ENCODE data around the gene NMT2.

NMT2 gene

DNA sequence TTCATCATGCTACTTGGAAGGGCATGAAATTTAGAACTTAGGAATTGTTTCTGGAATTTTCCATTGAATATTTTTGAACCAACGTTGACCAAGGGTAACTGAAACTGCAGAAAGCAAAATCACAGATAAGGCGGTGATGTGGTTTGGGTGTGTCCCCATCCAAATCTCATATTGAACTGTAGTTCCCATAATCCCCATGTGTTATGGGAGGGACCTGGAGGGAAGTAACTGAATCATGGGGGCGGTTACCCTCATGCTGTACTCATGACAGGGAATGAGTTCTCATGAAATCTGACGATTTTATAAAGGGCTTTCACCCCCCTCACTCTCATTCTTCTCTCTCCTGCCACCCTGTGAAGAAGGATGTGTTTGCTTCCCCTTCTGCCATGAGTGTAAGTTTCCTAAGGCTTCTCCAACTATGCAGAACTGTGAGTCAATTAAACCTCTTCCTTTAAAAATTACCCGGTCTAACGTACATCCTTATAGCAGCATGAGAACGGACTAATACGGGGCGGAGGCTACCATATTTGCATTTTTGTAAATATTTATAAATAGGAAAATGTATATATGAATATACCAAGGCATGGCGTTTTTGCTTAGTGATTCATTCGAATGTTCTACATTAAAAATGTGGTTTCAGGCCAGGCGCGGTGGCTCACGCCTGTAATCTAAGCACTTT lies 12.4 kb downstream of the NMT2 start:
- no peak overlapping the region for H3K4me3 ChIP-seq (replicated peaks; ENCODE audit: low read depth, low read length)
- TF ChIP-seq, protein P1, sequence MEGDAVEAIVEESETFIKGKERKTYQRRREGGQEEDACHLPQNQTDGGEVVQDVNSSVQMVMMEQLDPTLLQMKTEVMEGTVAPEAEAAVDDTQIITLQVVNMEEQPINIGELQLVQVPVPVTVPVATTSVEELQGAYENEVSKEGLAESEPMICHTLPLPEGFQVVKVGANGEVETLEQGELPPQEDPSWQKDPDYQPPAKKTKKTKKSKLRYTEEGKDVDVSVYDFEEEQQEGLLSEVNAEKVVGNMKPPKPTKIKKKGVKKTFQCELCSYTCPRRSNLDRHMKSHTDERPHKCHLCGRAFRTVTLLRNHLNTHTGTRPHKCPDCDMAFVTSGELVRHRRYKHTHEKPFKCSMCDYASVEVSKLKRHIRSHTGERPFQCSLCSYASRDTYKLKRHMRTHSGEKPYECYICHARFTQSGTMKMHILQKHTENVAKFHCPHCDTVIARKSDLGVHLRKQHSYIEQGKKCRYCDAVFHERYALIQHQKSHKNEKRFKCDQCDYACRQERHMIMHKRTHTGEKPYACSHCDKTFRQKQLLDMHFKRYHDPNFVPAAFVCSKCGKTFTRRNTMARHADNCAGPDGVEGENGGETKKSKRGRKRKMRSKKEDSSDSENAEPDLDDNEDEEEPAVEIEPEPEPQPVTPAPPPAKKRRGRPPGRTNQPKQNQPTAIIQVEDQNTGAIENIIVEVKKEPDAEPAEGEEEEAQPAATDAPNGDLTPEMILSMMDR (IDR thresholded peaks at IDR 0.05; ENCODE audit: low read length, missing control alignments): no peak
- no peak for DNase-seq (ENCODE audit: low read depth)

DNA sequence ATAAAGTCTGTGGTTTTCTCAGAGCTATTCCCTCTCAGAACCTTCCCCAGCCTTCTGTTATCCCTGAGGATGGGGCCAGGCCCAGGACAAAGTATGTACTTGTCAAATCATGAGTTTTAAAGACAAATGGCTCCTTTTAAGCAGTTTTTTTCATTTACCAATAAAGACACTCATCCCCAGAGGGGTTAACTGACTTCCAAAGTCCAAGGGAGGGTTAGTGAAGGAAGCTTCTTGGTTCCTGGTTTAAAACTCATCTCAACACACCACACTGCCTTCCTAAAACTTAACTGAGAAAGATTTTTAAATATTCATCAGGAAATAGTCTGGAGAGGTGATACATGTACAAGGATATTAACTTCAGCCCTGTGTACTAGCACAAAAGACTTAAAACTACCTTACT lies 15.9 kb downstream of the NMT2 start:
- no peak overlapping the region for H3K4me3 ChIP-seq (replicated peaks; ENCODE audit: low read depth, low read length)
- no peak for DNase-seq (ENCODE audit: low read depth)
- TF ChIP-seq, protein P1 (IDR thresholded peaks at IDR 0.05; ENCODE audit: low read length, missing control alignments): no peak

DNA sequence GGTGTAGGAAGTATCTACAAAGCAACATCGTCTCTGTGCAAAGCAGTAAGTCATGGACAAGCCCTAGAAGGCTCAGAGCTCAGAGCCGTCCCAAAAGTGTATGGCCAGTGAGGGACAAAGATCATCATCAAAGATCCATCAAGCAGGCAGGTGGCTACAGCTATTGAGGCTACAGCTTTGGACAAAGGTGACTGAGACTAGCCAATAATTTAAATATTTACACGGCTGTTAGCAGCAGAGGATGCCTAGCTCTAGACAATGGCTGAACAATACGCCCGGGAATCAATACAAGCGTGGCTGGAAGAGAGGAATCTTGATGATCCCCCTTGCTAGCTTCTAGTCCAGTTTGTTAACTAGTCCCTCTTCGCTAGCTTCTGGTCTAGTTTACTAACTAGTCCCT lies 17.9 kb downstream of the NMT2 start:
- H3K4me3 ChIP-seq (replicated peaks; ENCODE audit: low read depth, low read length): no peak overlapping the region
- TF ChIP-seq, protein P1 (IDR thresholded peaks at IDR 0.05; ENCODE audit: low read length, missing control alignments): no peak
- DNase-seq (ENCODE audit: low read depth): no peak

DNA sequence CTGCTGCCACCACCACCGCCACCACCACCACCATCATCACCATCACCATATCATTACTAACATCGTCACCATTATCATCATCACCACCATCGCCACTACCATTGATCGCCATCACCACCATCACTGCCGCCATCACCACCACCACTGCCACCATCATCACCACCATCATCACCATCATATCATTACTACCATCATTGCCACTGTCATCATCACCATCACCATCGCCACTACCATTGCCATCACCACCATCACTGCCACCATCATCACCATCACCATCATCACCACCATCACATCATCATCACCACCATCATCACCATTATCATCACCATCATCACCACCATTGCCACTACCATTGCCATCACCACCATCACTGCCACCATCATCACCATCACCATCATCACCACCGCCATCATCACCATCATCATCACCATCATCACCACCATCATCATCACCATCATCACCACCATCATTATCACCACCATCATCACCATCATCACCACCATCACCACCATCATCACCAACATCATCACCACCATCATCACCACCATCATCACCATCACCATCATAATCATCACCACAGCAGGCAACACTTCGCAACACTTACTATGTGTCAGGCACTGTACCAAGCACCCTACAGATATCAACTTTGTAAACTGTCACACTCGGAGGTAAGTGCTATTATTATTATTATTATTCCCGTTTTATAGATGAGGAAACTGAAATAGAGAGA lies 19.3 kb downstream of the NMT2 start:
- DNase-seq (ENCODE audit: low read depth): no peak
- TF ChIP-seq, protein P1 (IDR thresholded peaks at IDR 0.05; ENCODE audit: low read length, missing control alignments): no peak
- no peak overlapping the region for H3K4me3 ChIP-seq (replicated peaks; ENCODE audit: low read depth, low read length)

DNA sequence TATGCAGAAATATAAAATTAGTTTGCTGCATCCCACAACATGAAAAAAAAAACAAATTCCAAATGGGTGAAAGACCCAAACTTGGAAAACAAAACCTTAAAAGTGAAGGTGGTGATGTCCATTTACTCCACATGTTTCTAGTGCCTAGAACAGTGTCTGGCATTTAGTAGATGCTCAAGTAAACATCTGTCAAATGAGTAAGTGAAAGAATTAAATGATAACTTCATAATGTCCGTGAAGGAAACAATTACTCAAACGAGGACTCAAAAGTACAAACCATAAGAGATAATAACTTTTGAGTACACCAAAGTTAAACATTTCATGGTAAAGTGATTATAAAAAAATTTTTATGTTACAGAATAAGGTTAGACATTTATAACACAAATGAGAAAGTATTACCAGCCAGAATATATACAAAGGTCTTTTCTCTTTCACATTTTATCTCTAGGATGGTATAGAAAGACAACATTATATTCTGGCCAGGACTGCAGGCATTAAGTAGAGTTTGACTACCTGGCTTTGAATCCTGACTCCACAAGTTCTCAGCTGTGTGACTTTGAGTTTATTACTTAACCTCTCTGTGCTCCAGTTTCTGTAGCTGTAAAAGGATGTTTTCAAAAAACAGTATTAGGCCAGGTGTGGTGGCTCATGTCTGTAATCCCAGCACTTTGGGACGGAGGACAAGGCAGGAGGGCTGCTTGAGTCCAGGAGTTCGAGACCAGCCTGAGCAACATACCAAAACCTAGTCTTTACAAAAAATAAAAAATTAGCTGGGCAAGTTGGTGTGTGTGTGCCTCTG lies 20.7 kb downstream of the NMT2 start:
- TF ChIP-seq, protein P1 (IDR thresholded peaks at IDR 0.05; ENCODE audit: low read length, missing control alignments): no peak
- DNase-seq (ENCODE audit: low read depth): no peak
- no peak overlapping the region for H3K4me3 ChIP-seq (replicated peaks; ENCODE audit: low read depth, low read length)

DNA sequence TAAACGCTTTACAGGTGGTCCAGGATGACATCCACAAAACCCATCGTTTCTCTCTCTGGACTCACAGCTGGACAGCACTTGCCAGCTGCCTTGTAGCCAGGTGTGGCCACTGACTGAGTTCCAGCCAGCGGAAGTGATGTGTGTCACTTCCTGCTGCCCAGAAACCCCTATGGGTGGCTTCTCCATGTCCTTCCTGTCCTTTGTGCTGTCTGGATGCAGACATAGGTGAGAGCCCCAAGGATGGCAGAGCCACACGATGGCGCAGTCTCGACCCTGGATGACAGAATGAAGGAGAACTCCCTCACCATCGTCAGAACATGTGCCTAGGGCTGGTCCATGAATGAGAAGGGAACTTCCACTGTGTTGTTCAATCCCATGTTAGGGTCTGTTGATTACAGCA lies 22.1 kb downstream of the NMT2 start:
- TF ChIP-seq, protein P1 (IDR thresholded peaks at IDR 0.05; ENCODE audit: low read length, missing control alignments): no peak
- no peak for DNase-seq (ENCODE audit: low read depth)
- no peak overlapping the region for H3K4me3 ChIP-seq (replicated peaks; ENCODE audit: low read depth, low read length)
